Measurements from ENCODE around the gene ETHE1.
"Not testable (repeated sequence)": the region's sequence is repeated elsewhere in the genome, so short reads cannot be mapped to it uniquely, and the experiment has no call there.

ETHE1 gene

GRCh38 chr19:43522929-43523328 is 4.1 kb downstream of the ETHE1 start:
- no peak for DNase-seq

DNA sequence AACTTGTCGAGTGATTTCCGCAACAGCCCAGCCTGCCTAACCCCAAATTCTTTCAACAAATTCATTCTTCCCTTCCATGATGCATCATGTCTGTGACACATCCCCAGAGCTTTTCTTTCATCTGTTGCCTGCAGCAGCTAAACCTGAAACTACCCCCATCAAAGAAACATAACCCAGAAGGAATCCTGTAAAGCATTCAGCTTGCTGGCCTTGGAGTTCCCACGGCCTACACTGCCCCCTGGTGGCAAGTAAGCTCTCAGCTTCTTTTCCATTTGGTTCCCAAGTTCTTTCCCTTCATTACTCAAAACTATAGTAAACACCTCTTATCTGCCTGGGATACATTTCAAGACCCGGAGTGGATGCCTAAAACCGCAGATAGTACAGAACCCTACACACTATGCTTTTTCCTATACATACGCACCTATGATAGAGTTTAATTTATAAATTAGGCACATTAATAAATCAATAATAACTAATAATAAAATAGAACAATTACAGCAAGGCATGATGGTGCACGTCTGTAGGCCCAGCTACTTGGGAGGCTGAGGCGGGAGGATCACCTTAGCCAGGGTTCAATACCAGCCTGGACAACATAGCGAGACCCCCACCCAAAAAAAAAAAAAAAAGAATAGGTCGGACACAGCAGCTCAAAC is 7.4 kb downstream of the ETHE1 start:
- DNase-seq = peak; percentile 80

GRCh38 chr19:43518051-43518450 is 8.9 kb downstream of the ETHE1 start:
- no peak for DNase-seq

DNA sequence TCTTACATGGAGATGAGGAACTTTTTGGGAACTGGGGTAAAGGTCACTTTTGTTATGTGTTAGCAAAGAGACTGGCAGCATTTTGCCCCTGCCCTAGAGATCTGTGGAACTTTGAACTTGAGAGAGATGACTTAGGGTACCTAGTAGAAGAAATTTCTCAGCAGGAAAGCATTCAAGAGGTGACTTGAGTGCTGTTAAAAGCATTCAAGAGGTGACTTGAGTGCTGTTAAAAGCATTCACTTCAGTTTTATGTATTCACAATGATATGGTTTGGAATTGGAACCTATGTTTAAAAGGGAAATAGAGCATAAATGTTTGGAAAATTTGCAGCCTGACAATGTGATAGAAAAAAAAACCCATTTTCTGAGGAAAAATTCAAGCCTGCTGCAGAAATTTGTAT is 14.6 kb downstream of the ETHE1 start:
- not testable (repeated sequence) for DNase-seq

- DNase-seq = no peak
Measured at GRCh38 chr19:43511324-43511723, 15.7 kb downstream of the ETHE1 start.

DNA sequence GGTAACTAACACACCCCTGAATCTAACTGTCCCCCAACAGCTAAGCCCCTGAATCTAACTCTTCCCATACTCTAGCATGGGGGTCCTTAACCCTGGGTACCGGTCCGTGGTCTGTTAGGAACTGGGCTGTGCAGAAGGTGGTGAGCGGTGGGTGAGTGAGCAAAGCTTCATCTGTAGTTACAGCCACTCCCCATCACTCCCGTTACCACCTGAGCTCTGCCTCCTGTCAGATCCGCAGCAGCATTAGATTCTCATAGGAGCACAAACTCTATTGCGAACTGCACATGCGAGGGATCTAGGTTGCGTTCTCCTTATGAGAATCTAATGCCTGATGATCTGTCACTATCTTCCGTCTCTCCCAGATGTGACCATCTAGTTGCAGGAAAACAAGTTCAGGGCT is 16.3 kb downstream of the ETHE1 start:
- no peak for DNase-seq

DNA sequence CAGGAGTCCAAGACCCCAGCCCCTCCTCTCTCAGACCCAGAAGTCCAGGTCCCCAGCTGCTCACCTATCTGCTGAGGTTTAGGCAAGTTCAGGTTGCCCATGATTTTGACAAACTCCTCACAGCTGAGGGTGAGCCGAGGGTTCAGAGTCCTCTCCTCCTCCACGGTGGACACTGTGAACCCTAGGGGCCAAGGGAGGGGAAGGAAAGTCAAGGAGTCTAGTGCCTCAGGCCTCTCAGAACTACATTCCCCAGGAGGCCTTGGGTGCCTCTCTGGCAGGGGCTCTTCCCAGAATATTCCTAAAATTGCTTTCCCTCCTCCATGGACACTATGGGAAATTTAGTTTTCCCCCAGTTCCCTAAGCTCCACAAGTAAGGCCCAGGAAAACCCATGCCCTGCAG is 19.1 kb downstream of the ETHE1 start:
- no peak for DNase-seq

GRCh38 chr19:43506629-43507028 is 20.4 kb downstream of the ETHE1 start:
- no peak for DNase-seq

DNA sequence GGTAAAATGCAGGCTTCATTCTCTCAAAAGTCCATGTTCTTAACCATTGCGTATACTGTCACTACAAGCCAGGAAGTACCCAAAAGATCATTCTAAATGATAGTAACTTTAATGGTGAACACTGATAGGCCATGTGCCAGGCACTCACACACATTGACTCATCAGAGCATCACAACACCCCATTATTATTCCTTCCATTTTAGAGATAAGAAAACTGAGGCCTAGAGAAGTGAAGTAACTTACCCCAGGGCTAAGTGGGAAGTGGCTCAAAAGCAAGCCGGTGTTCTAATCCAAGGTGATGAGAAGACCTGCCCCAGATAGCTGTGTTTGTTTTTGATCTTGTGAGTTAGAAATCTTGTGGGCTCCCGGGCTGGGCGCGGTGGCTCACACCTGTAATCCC is 21.1 kb downstream of the ETHE1 start:
- no peak for DNase-seq

DNA sequence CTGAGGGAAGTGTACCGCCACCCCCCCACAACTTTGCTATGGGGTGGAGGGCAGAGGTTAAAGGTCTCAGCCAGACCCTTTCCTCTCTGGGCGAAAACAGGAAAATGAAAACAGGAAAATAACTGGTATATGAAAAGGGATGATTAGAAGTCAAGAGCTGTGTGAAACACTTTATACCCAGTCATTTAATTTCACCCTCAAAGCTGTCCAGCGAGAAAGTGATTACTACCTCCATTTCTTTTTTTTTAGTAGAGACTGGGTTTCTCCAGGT is 21.9 kb downstream of the ETHE1 start:
- no peak for DNase-seq

- no peak for DNase-seq
Measured at GRCh38 chr19:43504426-43505185, 22.4 kb downstream of the ETHE1 start, which contains the start of gene PHLDB3. PHLDB3 (minus strand) TSS chr19:43504746; CDS start chr19:43504118, 628 bp downstream.

GRCh38 chr19:43503501-43504425 is 23.2 kb downstream of the ETHE1 start:
- DNase-seq = peak; percentile 90

GRCh38 chr19:43502419-43502976 is 24.5 kb downstream of the ETHE1 start:
- no peak for DNase-seq

DNA sequence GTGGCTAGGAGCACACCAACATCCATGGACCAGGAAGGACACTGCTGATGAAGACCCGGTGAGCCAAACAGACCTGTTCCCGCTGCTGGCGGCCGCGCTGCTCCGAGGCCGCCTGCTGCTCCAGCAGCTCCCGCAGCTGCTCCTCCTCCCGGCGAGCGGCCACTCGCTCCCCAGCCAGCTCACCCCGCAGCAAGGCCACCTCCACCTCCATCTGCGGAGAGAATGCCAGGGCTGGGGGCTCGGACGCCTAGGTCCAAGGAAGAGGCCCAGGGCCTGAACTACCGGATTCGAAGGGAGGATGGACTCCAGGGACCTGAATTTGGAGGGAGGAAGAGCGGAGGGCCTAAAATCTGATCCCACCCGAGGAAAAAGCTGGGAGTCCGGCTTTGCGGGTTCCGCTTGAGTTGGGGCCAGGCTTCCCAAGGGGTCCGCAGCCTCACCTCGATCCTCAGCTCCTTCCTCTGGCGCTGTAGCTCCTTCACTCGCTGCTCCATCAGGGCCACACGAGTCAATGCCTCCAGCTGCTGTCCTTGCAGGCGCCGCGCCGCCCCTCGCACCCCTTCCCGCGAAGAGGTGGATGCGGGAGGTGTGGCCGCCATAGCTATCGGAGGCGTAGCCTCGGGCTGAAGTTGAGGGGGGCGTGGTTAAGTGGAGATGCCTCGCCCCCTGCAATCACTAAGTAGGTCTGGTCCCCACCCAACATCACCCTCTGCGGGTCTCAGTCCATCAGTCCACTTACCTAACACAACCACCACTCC is 25.2 kb downstream of the ETHE1 start:
- no peak for DNase-seq

GRCh38 chr19:43499042-43499441 is 28.0 kb downstream of the ETHE1 start:
- DNase-seq = no peak

- DNase-seq = no peak
Measured at GRCh38 chr19:43498233-43498842, 28.7 kb downstream of the ETHE1 start.

- no peak for DNase-seq
Measured at GRCh38 chr19:43496960-43497359, 30.0 kb downstream of the ETHE1 start.

DNA sequence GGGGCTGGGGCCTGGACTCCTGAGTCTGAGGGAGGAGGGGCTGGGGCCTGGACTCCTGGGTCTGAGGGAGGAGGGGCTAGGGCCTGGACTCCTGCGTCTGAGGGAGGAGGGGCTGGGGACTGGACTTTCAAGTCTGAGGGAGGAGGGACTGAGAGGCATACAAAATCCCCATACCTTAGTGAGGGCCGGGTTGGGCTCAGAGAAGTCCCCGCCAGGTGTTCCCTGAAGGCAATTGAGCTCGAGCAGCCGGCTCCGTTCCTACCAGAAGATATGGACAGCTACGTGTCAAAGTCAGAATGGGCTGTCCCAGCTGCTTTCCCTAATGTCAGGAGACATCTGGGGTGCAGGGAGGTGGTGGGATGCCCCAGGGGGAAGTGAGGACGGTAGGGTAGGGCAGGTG is 31.9 kb downstream of the ETHE1 start:
- no peak for DNase-seq

GRCh38 chr19:43490759-43491158 is 36.2 kb downstream of the ETHE1 start:
- DNase-seq = no peak

GRCh38 chr19:43489979-43490599 is 36.9 kb downstream of the ETHE1 start:
- DNase-seq = no peak

DNA sequence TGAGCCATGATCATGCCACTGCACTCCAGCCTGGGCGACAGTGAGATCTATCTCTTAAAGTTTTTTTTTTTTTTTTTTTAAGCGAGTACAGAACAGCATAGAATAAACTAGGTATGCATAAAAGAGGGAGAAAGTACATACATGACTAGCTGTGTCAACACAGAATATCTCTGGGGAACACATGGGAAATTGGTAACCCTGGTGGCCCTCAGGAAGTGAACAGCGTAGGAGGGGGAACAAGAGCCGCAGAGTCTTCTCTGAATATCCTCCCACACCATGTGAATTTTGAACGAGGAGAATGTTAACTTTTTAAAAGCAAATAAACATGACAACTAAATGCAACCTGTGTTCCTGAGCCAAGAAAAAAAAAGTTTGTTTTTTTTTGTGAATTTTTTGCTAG is 37.7 kb downstream of the ETHE1 start:
- no peak for DNase-seq

DNA sequence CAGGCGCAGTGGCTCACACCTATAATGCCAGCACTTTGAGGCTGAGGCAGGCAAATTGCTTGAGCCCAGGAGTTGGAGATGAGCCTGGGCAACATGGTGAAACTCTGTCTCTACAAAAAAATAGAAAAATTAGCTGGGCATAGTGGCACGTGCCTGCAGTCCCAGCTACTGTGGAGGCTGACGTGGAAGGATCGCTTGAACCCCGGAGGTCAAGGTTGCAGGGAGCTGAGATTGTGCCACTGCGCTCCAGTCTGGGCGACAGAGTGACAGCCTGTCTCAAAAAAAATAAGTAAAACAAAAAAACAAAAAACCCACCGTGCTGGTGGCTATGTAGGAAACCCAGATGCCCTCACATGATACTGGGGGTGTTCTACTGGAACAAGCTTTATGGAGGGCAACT is 38.8 kb downstream of the ETHE1 start:
- DNase-seq = no peak
